ENCODE measurements around the gene SLC36A2.

DNA sequence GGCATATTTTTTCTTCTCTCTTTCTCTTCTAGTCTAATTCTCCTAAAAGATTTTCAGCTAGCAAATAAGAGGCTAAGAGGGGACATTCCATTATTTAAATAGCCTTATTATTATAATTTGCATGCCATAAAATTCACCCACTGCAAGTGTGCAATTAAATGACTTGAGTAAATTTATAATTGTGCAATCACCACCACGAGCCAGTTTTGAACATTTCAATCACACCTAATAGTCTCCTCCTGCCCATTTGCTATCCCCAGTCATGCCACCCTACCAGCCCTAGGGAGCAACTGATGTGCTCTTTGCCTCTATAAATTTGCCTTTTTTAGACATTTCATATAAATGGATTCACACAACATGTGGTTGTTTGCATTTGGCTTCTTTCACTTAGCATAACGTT lies 12.0 kb upstream of the SLC36A2 start:
- TF ChIP-seq, protein P1, sequence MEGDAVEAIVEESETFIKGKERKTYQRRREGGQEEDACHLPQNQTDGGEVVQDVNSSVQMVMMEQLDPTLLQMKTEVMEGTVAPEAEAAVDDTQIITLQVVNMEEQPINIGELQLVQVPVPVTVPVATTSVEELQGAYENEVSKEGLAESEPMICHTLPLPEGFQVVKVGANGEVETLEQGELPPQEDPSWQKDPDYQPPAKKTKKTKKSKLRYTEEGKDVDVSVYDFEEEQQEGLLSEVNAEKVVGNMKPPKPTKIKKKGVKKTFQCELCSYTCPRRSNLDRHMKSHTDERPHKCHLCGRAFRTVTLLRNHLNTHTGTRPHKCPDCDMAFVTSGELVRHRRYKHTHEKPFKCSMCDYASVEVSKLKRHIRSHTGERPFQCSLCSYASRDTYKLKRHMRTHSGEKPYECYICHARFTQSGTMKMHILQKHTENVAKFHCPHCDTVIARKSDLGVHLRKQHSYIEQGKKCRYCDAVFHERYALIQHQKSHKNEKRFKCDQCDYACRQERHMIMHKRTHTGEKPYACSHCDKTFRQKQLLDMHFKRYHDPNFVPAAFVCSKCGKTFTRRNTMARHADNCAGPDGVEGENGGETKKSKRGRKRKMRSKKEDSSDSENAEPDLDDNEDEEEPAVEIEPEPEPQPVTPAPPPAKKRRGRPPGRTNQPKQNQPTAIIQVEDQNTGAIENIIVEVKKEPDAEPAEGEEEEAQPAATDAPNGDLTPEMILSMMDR (IDR thresholded peaks at IDR 0.05), result no peak
- no peak for TF ChIP-seq POLR2A (IDR thresholded peaks at IDR 0.05; ENCODE audit: low read depth)

Data from esophagus muscularis mucosa (tissue), 3 donors.